ENCODE results near the gene PANK1. TPM values are rescaled to one million over a fixed set of nuclear protein-coding genes. Genes with fewer than 3 reads are reported as not detected.

The PANK1 gene
- total RNA-seq, 1 donor from 2014 or later: 7.9 TPM

DNA sequence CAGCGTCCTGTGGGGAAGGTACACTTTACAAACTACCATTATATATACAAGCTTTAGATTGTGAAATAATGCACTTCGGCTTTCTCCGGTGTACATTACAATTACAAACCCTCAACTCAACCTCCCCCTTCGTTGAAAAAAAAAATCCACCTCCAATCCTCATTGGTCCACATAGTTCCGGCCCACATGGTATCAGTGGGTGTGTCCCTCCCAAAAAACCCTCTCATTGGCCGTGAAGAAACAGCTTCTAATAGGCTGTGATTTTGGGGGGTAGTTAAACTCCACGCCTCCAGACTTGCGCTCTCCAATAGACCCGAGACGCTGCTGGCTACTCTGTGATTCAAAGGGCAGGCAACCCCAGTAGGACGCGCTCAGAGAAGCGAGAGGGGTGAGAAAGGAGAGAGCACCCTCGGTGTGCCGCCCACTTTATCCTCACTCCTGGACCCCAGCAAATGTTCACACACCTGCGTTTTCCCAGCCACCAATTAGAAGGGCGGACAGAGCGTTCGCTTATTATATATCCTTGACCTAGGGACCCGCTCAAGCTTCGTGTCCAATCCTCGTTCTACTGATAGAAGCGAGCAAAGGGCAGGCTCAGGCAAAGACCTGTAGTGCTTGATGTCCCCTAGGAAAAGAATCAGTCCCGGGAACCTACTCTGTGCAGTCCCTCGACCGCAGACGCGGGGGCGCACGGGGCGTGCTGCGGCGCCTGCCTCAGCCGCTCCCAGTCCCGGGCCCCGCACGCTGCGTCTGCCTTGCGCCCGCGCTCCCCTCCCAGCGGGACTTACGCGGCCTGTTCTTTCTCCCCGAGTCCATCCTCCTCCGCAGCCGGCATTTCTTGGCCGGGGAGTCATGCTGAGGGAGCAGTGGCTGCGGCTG, 991 bp downstream of the PANK1 start:
- Histone ChIP-seq H3K36me3 (ENCODE audit: insufficient read depth, low read length) (no peaks in the 10 kb centered on the region), H3K27ac (ENCODE audit: low read depth, low read length) (peak overlapping the region; percentile 77), H3K79me2 (ENCODE audit: insufficient read depth, low read length) (peaks cover 44% of the 10 kb centered on the region), H3K9me3 (ENCODE audit: insufficient read depth, low read depth, low read length) (no peaks in the 10 kb centered on the region), H3K4me2 (ENCODE audit: low read length) (peak overlapping the region; percentile 96), H3K27me3 (ENCODE audit: insufficient read depth, low read length) (no peaks in the 10 kb centered on the region), H3K9ac (ENCODE audit: low read length) (peak overlapping the region; percentile 84), H3K4me1 (ENCODE audit: insufficient read depth, low read length) (peaks cover 9% of the 10 kb centered on the region), H3K4me3 (ENCODE audit: insufficient read depth, low read depth, low read length) (peak overlapping the region; percentile 79), H2AFZ (ENCODE audit: low read depth, low read length) (peak overlapping the region; percentile 85), H4K20me1 (ENCODE audit: insufficient read depth, low read length) (peaks cover 24% of the 10 kb centered on the region)
- peaks cover 5% of the 10 kb centered on the region for H3K9me3 Mint-ChIP-seq (ENCODE audit: unreplicated experiment)
- H3K4me3 Mint-ChIP-seq (ENCODE audit: unreplicated experiment): no peak overlapping the region
- H3K36me3 Mint-ChIP-seq (ENCODE audit: low read depth, unreplicated experiment): no peaks in the 10 kb centered on the region
- FAIRE-seq (peak; percentile 95), DNase-seq (ENCODE audit: low read depth) (peak; percentile 95)
- H3K4me1 Mint-ChIP-seq (ENCODE audit: low read depth, unreplicated experiment): peaks cover 13% of the 10 kb centered on the region
- peaks cover 5% of the 10 kb centered on the region for H3K27me3 Mint-ChIP-seq (ENCODE audit: low read depth, unreplicated experiment)
- H3K27ac Mint-ChIP-seq (ENCODE audit: unreplicated experiment): no peak overlapping the region
- TF ChIP-seq EZH2 (IDR thresholded peaks at IDR 0.05; ENCODE audit: insufficient read depth, low read length): no peak
- TF ChIP-seq, protein P1, sequence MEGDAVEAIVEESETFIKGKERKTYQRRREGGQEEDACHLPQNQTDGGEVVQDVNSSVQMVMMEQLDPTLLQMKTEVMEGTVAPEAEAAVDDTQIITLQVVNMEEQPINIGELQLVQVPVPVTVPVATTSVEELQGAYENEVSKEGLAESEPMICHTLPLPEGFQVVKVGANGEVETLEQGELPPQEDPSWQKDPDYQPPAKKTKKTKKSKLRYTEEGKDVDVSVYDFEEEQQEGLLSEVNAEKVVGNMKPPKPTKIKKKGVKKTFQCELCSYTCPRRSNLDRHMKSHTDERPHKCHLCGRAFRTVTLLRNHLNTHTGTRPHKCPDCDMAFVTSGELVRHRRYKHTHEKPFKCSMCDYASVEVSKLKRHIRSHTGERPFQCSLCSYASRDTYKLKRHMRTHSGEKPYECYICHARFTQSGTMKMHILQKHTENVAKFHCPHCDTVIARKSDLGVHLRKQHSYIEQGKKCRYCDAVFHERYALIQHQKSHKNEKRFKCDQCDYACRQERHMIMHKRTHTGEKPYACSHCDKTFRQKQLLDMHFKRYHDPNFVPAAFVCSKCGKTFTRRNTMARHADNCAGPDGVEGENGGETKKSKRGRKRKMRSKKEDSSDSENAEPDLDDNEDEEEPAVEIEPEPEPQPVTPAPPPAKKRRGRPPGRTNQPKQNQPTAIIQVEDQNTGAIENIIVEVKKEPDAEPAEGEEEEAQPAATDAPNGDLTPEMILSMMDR (IDR thresholded peaks at IDR 0.05; ENCODE audit: insufficient read depth, low read depth, low read length): no peak

DNA sequence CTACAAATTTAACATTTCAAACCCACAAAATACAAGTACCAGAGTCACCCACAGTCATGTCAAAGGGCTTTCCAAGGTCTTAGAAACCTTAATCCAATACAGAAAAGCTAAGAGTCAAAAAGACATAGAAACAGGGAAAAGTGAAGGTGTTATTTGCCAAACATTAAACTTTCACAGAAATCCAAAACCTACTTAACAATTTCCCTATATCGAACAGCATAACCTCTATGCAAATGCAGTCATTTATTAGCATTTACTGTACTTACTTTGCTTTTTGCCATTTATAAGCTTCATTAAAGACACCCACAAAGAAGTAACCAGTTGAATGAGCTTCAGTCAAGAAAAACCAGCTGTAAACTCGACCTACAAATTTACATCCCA, 1.6 kb downstream of the PANK1 start:
- no peak for TF ChIP-seq EZH2 (IDR thresholded peaks at IDR 0.05; ENCODE audit: insufficient read depth, low read length)
- TF ChIP-seq, protein P1 (IDR thresholded peaks at IDR 0.05; ENCODE audit: insufficient read depth, low read depth, low read length): no peak
- Histone ChIP-seq H3K27me3 (ENCODE audit: insufficient read depth, low read length) (no peaks in the 10 kb centered on the region), H3K27ac (ENCODE audit: low read depth, low read length) (no peak overlapping the region), H3K4me2 (ENCODE audit: low read length) (peak overlapping the region; percentile 96), H3K9ac (ENCODE audit: low read length) (peak overlapping the region; percentile 84), H3K4me3 (ENCODE audit: insufficient read depth, low read depth, low read length) (peak overlapping the region; percentile 79), H3K79me2 (ENCODE audit: insufficient read depth, low read length) (peaks cover 51% of the 10 kb centered on the region), H3K36me3 (ENCODE audit: insufficient read depth, low read length) (no peaks in the 10 kb centered on the region), H4K20me1 (ENCODE audit: insufficient read depth, low read length) (peaks cover 29% of the 10 kb centered on the region), H3K9me3 (ENCODE audit: insufficient read depth, low read depth, low read length) (no peaks in the 10 kb centered on the region), H3K4me1 (ENCODE audit: insufficient read depth, low read length) (peaks cover 9% of the 10 kb centered on the region), H2AFZ (ENCODE audit: low read depth, low read length) (peak overlapping the region; percentile 85)
- no peak overlapping the region for H3K27ac Mint-ChIP-seq (ENCODE audit: unreplicated experiment)
- peaks cover 3% of the 10 kb centered on the region for H3K27me3 Mint-ChIP-seq (ENCODE audit: low read depth, unreplicated experiment)
- peaks cover 13% of the 10 kb centered on the region for H3K4me1 Mint-ChIP-seq (ENCODE audit: low read depth, unreplicated experiment)
- H3K4me3 Mint-ChIP-seq (ENCODE audit: unreplicated experiment): no peak overlapping the region
- H3K36me3 Mint-ChIP-seq (ENCODE audit: low read depth, unreplicated experiment): no peaks in the 10 kb centered on the region
- DNase-seq (ENCODE audit: low read depth): no peak
- peaks cover 2% of the 10 kb centered on the region for H3K9me3 Mint-ChIP-seq (ENCODE audit: unreplicated experiment)
- no peak for FAIRE-seq

DNA sequence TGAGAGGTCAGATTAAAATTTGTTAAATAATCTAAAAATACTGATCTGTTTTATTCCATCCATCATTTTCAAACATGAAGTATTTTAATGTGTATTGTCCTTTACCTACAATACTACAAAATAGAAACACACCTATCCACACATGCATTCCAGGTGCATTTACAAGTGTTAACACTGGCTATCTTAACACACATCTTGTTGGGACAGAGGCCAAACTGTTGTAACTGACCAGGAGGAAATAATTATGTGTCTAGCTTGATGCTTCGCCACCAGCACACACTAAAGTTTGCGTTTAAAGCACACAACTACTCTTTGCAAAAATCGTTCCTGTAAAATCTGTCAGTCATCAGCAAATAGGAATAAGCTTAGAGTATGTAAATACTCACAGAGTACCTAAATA, 2.8 kb downstream of the PANK1 start:
- Mint-ChIP-seq H3K36me3 (ENCODE audit: low read depth, unreplicated experiment) (no peaks in the 10 kb centered on the region), H3K9me3 (ENCODE audit: unreplicated experiment) (peaks cover 2% of the 10 kb centered on the region), H3K4me3 (ENCODE audit: unreplicated experiment) (peak overlapping the region; percentile 2), H3K4me1 (ENCODE audit: low read depth, unreplicated experiment) (peaks cover 13% of the 10 kb centered on the region), H3K27me3 (ENCODE audit: low read depth, unreplicated experiment) (no peaks in the 10 kb centered on the region), H3K27ac (ENCODE audit: unreplicated experiment) (no peak overlapping the region)
- DNase-seq (ENCODE audit: low read depth): no peak
- Histone ChIP-seq H3K9me3 (ENCODE audit: insufficient read depth, low read depth, low read length) (no peaks in the 10 kb centered on the region), H2AFZ (ENCODE audit: low read depth, low read length) (no peak overlapping the region), H3K4me3 (ENCODE audit: insufficient read depth, low read depth, low read length) (no peak overlapping the region), H4K20me1 (ENCODE audit: insufficient read depth, low read length) (peaks cover 29% of the 10 kb centered on the region), H3K27me3 (ENCODE audit: insufficient read depth, low read length) (no peaks in the 10 kb centered on the region), H3K4me2 (ENCODE audit: low read length) (no peak overlapping the region), H3K9ac (ENCODE audit: low read length) (no peak overlapping the region), H3K4me1 (ENCODE audit: insufficient read depth, low read length) (peaks cover 9% of the 10 kb centered on the region), H3K79me2 (ENCODE audit: insufficient read depth, low read length) (peaks cover 61% of the 10 kb centered on the region), H3K27ac (ENCODE audit: low read depth, low read length) (no peak overlapping the region), H3K36me3 (ENCODE audit: insufficient read depth, low read length) (no peaks in the 10 kb centered on the region)
- no peak for FAIRE-seq
- TF ChIP-seq, protein P1 (IDR thresholded peaks at IDR 0.05; ENCODE audit: insufficient read depth, low read depth, low read length): no peak
- TF ChIP-seq EZH2 (IDR thresholded peaks at IDR 0.05; ENCODE audit: insufficient read depth, low read length): no peak
